ENCODE data around the gene MYO18A.

DNA sequence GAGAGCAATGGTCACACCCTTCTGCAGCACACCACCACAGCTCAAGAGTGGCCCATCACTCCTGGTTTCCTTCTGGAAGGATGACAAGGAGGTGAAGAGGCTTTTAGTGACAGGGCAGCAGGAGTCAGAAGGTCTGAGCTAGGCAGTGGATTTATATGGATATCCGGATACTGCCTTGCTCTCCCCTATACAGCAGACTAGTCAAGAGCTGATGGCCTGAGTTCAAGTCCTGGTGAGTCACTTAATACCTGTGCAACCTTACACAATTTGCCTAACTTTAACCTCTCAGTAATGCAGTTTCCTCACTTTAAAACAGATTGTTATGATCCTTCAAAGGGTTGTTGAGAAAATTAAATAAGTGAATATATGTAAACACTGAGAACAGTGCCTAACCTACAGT, 22.9 kb downstream of the MYO18A start:
- TF ChIP-seq ZFX (IDR thresholded peaks at IDR 0.05) = no peak
- no peak; the same call in 1 of the 2 replicates for TF ChIP-seq FOSL1 (IDR thresholded peaks at IDR 0.05; ENCODE audit: low read depth)
- TF ChIP-seq POLR2AphosphoS5 (IDR thresholded peaks at IDR 0.05; ENCODE audit: low read depth, low read length) = no peak
- no peak for TF ChIP-seq YY1 (IDR thresholded peaks at IDR 0.05; ENCODE audit: extremely low read depth, insufficient replicate concordance, low read depth, low read length)
- TF ChIP-seq CTCF (IDR thresholded peaks at IDR 0.05 in 2 of 3, conservative IDR thresholded peaks at IDR 0.05 in 1 of 3; ENCODE audit: borderline replicate concordance in 1 of 3, insufficient read depth in 1 of 3, low read depth in 2 of 3, low read length in 2 of 3) = no peak
- TF ChIP-seq EZH2 (IDR thresholded peaks at IDR 0.05) = no peak
- no peak for TF ChIP-seq POLR2A (IDR thresholded peaks at IDR 0.05; ENCODE audit: borderline replicate concordance, extremely low read depth, insufficient read depth, insufficient read length)
- TF ChIP-seq TCF7L2 (IDR thresholded peaks at IDR 0.05; ENCODE audit: borderline replicate concordance, extremely low read depth, insufficient read depth, insufficient read length) = no peak

Measured in HCT116 (cell line).